Ovary (tissue), 9 donors: Measurements from ENCODE around the gene ACOT6. TPM values are rescaled to one million over a fixed set of nuclear protein-coding genes. Genes with fewer than 3 reads are reported as not detected.
A peak's percentile ranks its signal among the peaks of the same experiment; 100 is the strongest.

ENCODE experiments used
- DNase-seq, 5 donors: peaks; one replicate each; pipeline ENCODE4 v3.0.0-alpha.2; 2019 to 2020
- H3K27ac ChIP-seq, 2 donors: fragments of 200-600 bp; one replicate each; pipeline versions ENCODE4 v1.5.1 to v1.8.0; 2019 to 2022
- H3K27me3 ChIP-seq: fragments of 200-600 bp; one replicate; pipeline ENCODE4 v1.8.0; 2022
- H3K36me3 ChIP-seq: fragments of 200-600 bp; sonication (generic); one replicate; pipeline ENCODE4 v1.5.1; 2019
- H3K4me1 ChIP-seq: one replicate; pipeline ENCODE4 v1.8.1; 2013; ENCODE audit warnings: mild to moderate bottlenecking, moderate library complexity; ENCODE audit not compliant: insufficient read depth
- H3K4me3 ChIP-seq: fragments of 200-600 bp; sonication (generic); one replicate; pipeline ENCODE4 v1.5.1; 2017
- H3K9me3 ChIP-seq, 2 donors: fragments of 200-600 bp in 1 of 2; sonication (generic) in 1 of 2; one replicate each; pipeline versions ENCODE4 v1.5.1 to v1.8.1; 2013 to 2019; ENCODE audit warnings: mild to moderate bottlenecking in 1 of 2, moderate library complexity in 1 of 2
- EP300 ChIP-seq: sonication (generic); formaldehyde crosslinking; IDR thresholded peaks from one replicate; pipeline ENCODE4 v1.6.1; 2017; ENCODE audit warnings: antibody characterized with exemption
- POLR2A ChIP-seq: fragments of 450-650 bp; IDR thresholded peaks from one replicate; pipeline ENCODE4 v1.6.1; 2017; ENCODE audit warnings: antibody characterized with exemption, mild to moderate bottlenecking, moderate library complexity
- WGBS, 3 donors: extraction: QIAGEN DNeasy Blood & Tissue Kit in 1 of 3; methylation state at CpG; one replicate each; pipeline versions ENCODE4 v1.1.5 to v1.1.7; 2013 to 2017; 5-methylcytosine and 5-hydroxymethylcytosine counted together
- intact Hi-C, 4 donors: fragments of 100-400 bp; cut with DNase I; formaldehyde crosslinking; loops; one replicate each; pipeline versions ENCODE4 v1.11.0 to v1.15.1; 2022 to 2023
- polyA plus RNA-seq, 2 donors: library from polyadenylated mRNA; stranded (reverse); fragments of 200-250 nt in 1 of 2; fragments of 350-450 nt in 1 of 2; fragmentation: Illumina TruSeq in 1 of 2; extraction: RNeasy Lipid Tissue Mini Kit (QIAGEN cat#74804) in 1 of 2; gene quantifications; one replicate each; pipeline ENCODE4 v1.2.3, GENCODE V29; 2013 to 2014
- total RNA-seq, 7 donors: library from RNA; depleted of rRNA in 2 of 7; stranded (reverse); fragments of >200 nt in 2 of 7; fragmentation: NEBNext Ultra II Directional in 3 of 7; extraction: Animal tissue kit (Norgen Biotek cat#: 25700) in 3 of 7; gene quantifications; one replicate each; pipeline versions ENCODE4 v1.1.0 to v1.2.4, GENCODE V29; 2016 to 2023
- TF ChIP-seq, protein P1 (sequence below), 3 donors: fragments of 450-650 bp in 2 of 3; fragments of 200-600 bp in 1 of 3; IDR thresholded peaks; one replicate each; pipeline versions ENCODE4 v1.5.1 to v1.8.0; 2016 to 2022; ENCODE audit warnings: antibody characterized with exemption in 3 of 3, mild to moderate bottlenecking in 1 of 3
- donor health status: DM: no; HTN: no; CAD: no; lungs with moderate emphysema.
- donor health status: DM: no; HTN: no; CAD: no.
- donor health status: Bipolar disorder and iron deficiency.
- donor health status: DM: yes; HTN: yes; CAD: no.
- donor health status: DM: no; HTN: no; CAD: no.
- donor health status: DM: yes; HTN: yes; CAD: no.

The ACOT6 gene
- total and polyA plus RNA-seq, 9 donors, result 0.10 TPM; not detected in 8

DNA sequence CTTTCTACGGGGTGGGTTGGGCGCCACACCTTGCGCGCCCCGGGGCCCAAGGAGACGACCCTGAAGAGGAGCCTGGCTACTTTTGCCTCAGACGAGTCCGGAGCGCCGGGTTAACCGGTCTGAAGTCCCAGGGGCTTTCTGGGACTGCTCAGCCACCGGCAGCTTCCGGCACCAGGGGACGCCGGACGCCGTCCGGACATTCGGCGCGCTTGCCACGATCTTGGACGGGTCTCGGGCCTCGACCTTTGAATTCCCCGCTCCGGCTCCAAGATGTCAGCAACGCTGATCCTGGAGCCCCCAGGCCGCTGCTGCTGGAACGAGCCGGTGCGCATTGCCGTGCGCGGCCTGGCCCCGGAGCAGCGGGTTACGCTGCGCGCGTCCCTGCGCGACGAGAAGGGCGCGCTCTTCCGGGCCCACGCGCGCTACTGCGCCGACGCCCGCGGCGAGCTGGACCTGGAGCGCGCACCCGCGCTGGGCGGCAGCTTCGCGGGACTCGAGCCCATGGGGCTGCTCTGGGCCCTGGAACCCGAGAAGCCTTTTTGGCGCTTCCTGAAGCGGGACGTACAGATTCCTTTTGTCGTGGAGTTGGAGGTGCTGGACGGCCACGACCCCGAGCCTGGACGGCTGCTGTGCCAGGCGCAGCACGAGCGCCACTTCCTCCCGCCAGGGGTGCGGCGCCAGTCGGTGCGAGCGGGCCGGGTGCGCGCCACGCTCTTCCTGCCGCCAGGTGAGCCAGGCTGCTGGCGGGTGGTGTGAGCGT lies 20.4 kb upstream of the ACOT6 start, which contains the start of gene ACOT4:
ACOT4 (plus strand) TSS at position 184 of the 760 bp plus-strand sequence; CDS start at position 271, 87 bp downstream.
- 2 to 3% (median 2%) methylated on average over 65 to 89 of the region's 89 CpGs for WGBS, 3 donors
- no peak within 1 kb of the TSS for H3K27ac ChIP-seq
- no peaks in the 10 kb centered on the region for H3K9me3 ChIP-seq

DNA sequence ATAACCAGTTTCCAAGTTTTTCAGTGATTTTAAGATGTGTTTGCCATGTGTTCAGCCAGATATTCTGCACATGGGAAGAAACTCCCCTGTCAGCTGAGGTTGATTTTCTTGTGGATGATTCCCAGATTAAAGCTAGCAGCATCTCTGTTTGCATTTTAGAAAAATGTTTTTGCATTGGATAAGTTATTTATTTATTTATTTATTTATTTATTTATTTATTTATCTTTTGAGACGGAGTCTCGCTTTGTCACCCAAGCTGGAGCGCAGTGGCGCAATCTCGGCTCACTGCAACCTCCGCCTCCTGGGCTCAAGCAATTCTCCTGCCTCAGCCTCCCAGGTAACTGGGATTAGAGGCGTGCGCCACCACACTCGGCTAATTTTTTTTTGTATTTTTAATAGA lies 17.8 kb upstream of the ACOT6 start:
- H3K36me3 ChIP-seq, result no peaks in the 10 kb centered on the region
- H3K9me3 ChIP-seq, result no peaks in the 10 kb centered on the region
- no peak for TF ChIP-seq POLR2A
- no peak for TF ChIP-seq EP300
- TF ChIP-seq, protein P1, sequence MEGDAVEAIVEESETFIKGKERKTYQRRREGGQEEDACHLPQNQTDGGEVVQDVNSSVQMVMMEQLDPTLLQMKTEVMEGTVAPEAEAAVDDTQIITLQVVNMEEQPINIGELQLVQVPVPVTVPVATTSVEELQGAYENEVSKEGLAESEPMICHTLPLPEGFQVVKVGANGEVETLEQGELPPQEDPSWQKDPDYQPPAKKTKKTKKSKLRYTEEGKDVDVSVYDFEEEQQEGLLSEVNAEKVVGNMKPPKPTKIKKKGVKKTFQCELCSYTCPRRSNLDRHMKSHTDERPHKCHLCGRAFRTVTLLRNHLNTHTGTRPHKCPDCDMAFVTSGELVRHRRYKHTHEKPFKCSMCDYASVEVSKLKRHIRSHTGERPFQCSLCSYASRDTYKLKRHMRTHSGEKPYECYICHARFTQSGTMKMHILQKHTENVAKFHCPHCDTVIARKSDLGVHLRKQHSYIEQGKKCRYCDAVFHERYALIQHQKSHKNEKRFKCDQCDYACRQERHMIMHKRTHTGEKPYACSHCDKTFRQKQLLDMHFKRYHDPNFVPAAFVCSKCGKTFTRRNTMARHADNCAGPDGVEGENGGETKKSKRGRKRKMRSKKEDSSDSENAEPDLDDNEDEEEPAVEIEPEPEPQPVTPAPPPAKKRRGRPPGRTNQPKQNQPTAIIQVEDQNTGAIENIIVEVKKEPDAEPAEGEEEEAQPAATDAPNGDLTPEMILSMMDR (IDR thresholded peaks at IDR 0.05), result no peak
- WGBS, 3 donors, result 87 to 97% (median 90%) methylated on average over 9 of the region's 9 CpGs
- peaks cover 4% of the 10 kb centered on the region for H3K4me1 ChIP-seq
- DNase-seq, result no peak
- intact Hi-C loops, result no loop called here
- no peak overlapping the region for H3K27ac ChIP-seq
- H3K27me3 ChIP-seq, result no peaks in the 10 kb centered on the region
- H3K4me3 ChIP-seq, result no peak overlapping the region

More for the DNA sequence above, 20.4 kb upstream of the ACOT6 start, which contains the start of gene ACOT4:
- intact Hi-C loops, result no loop called here
- H3K4me1 ChIP-seq, result peaks cover 4% of the 10 kb centered on the region
- peak within 1 kb of the TSS; percentile 48 for H3K4me3 ChIP-seq
- peak in 2 of 5 donors; percentile 35 to 66 for DNase-seq
- TF ChIP-seq EP300 (no peak), POLR2A (no peak)
- TF ChIP-seq, protein P1 (IDR thresholded peaks at IDR 0.05), result no peak
- no peaks in the 10 kb centered on the region for H3K36me3 ChIP-seq
- no peaks in the 10 kb centered on the region for H3K27me3 ChIP-seq

DNA sequence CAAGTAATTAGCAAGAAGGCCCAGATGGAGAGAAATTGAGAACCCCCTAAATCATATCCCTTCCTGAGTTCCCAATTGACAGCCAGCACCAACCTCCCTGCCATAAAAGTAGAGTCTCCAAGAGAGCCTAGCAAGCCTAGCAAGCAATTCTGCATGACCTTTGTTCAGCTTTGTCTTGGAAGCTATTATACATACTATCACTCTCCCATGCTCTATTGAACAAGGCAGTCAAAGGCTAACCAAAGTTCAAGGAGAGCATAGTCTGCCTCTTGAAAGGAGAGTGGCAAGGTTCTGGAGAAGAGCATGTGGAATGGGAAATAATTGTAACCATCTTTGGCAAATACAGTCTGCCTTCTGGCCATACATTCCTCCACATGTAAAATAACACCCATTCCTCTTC lies 12.8 kb upstream of the ACOT6 start:
- Histone ChIP-seq H3K4me1 (no peaks in the 10 kb centered on the region), H3K27ac (no peak overlapping the region), H3K9me3 (no peaks in the 10 kb centered on the region), H3K36me3 (no peaks in the 10 kb centered on the region), H3K4me3 (no peak overlapping the region), H3K27me3 (no peaks in the 10 kb centered on the region)
- intact Hi-C loops, result no loop called here
- TF ChIP-seq, protein P1 (IDR thresholded peaks at IDR 0.05), result no peak
- TF ChIP-seq POLR2A, result no peak
- TF ChIP-seq EP300, result no peak
- DNase-seq, result no peak

DNA sequence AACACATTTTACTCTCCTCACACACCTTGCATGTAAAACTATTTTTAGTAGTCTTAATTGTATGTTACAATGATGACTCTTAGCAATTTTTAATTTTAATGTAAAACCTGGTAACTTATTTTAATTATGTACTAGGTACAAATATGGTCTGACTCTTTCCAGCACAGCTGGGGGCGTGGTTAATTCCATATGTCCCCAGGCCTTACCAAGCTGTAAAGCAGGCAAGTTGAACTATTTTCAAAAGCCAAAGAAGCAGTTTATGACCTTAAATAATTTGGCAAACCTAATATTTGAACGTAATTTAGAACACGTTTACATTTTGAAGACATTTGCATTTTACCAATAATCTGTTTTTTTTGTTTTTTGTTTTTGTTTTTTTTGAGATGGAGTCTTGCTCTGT lies 9.3 kb upstream of the ACOT6 start:
- Histone ChIP-seq H3K27ac (no peak overlapping the region), H3K9me3 (no peaks in the 10 kb centered on the region), H3K27me3 (no peaks in the 10 kb centered on the region), H3K4me1 (no peaks in the 10 kb centered on the region), H3K36me3 (no peaks in the 10 kb centered on the region), H3K4me3 (no peak overlapping the region)
- intact Hi-C loops, result no loop called here
- no peak for TF ChIP-seq EP300
- TF ChIP-seq, protein P1 (IDR thresholded peaks at IDR 0.05), result no peak
- no peak for TF ChIP-seq POLR2A
- 65 to 75% (median 66%) methylated on average over 3 of the region's 3 CpGs for WGBS, 3 donors
- DNase-seq, result no peak
